MG63 (cell line): ENCODE data around the gene MYBBP1A. TPM values are rescaled to one million over a fixed set of nuclear protein-coding genes. Genes with fewer than 3 reads are reported as not detected.

ENCODE experiments used
- DNase-seq: peaks from one replicate; pipeline ENCODE4 v3.0.0-alpha.2; 2020
- H3K27me3 ChIP-seq: fragments of 250-450 bp; sonication (Bioruptor Pico); 2 replicates; pipeline ENCODE4 v1.5.1; 2020; ENCODE audit warnings: mild to moderate bottlenecking, moderate library complexity
- H3K36me3 ChIP-seq: fragments of 250-450 bp; sonication (Bioruptor Pico); 2 replicates; pipeline ENCODE4 v1.5.1; 2020; ENCODE audit warnings: mild to moderate bottlenecking, moderate library complexity
- H3K4me3 ChIP-seq: fragments of 250-450 bp; sonication (Bioruptor Pico); 2 replicates; pipeline ENCODE4 v1.5.1; 2020; ENCODE audit warnings: mild to moderate bottlenecking, moderate library complexity
- H3K9me3 ChIP-seq: fragments of 250-450 bp; sonication (Bioruptor Pico); 2 replicates; pipeline ENCODE4 v1.5.1; 2020; ENCODE audit warnings: mild to moderate bottlenecking, moderate library complexity
- total RNA-seq: library from RNA; depleted of rRNA; stranded (reverse); fragments of >200 nt; shearing (Covaris generic); gene quantifications from 2 replicates; pipeline ENCODE4 v1.2.3, GENCODE V29; 2014; ENCODE audit warnings: low replicate concordance

Gene MYBBP1A
- total RNA-seq, 1 experiment from 2014 or later, result 63.2 TPM

DNA sequence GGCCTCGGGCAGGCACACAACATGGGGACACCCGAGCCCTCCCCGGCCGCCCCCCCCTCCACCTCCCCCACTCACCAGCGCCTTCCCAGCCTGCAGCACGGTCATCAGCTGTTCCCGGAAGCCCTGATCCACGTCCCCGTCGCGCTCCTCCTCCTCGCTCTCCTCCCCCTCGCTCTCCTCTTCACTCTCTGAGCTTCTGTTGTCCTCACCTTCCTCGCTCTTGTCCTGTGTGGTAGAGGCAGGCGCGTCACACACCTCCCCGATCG, 10.3 kb downstream of the MYBBP1A start:
- Histone ChIP-seq H3K4me3 (no peak overlapping the region), H3K27me3 (no peaks in the 10 kb centered on the region), H3K36me3 (peaks cover 14% of the 10 kb centered on the region), H3K9me3 (no peaks in the 10 kb centered on the region)
- DNase-seq, result no peak

DNA sequence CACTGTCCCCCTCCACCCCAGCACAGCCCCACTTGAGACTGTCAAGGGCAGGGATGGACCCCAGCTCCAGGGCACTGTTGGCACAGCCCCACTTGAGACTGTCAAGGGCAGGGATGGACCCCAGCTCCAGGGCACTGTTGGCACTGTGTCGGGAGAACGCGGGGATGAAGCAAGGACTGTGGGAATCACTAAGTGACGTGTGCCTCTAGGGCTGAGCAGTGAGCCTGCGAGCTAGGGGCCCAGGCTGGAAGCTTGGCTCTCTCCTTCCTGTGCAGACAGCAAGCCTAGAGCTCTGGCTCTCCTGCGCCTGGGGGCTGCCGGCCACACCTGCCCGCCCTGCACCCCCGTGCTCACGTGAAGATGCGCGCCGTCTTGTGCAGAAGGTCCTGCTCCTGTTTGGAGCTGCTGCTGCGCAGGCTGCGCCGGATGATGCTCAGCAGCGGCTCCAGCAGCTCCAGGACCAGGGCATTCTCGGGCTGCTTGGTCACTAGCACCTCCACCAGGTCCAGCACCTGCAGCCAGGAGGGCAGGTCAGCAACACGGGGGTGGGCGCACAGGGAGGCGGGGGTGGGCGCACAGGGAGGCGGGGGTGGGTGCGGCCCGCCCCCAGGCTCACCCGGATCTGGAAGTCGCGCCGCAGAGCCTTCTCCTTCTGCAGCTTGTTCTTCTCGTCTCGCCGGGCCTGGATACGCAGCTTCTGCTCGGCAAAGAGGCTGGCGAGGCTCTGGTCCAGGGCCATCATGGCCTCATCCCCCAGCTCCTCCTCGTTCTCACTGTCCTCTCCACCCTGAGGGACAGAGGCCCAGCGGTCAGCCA, 10.8 kb downstream of the MYBBP1A start:
- Histone ChIP-seq H3K9me3 (no peaks in the 10 kb centered on the region), H3K4me3 (no peak overlapping the region), H3K36me3 (peaks cover 11% of the 10 kb centered on the region; the same call in 1 of the 2 replicates), H3K27me3 (no peaks in the 10 kb centered on the region)
- no peak for DNase-seq

DNA sequence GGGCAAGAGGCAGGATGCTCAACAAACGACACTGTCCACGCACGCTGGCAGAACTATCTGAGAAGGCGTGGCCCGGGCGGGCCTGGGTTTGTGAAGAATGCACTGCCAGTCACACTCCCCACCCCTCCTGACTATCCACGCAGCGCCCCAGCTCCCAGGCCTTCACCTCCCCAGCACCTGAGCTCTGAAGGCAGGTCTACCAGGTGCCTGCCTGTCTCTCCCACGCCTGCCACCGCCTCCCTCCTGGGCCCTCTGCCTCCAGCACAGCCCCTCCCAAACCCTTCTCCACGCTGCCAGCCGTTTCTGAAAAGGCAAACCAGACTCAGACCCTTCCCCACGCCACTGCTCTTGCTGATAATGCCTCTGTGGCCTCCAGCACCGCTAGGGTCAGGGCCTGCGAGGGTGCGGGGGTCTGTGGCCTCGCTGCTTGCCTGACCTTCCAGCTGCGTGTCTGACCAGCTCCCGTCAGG, 11.6 kb downstream of the MYBBP1A start:
- DNase-seq, result no peak

DNA sequence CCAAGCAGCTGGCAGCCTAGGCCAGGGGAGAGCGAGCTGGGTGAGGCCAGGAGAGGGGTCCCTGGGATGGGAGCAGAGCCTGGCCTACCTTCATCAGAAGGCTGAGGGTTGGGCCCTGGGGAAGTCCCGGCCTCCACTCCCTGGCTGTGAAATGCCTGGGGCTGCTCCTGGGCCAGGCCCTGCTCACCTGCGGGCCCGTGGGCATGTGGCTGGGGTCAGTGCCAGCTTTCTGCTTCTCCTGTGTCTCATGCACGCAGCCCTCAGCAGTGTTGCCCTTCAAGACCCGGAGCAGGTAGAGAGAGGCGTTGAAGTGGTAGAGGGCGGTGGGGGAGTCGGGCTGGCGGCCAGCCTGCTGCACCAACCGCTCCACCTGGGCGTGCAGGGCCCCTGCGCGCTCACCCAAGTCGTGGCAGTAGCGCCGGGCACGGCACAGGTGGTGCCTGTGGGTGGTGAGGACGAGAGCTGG, 12.4 kb downstream of the MYBBP1A start:
- peaks cover 4% of the 10 kb centered on the region; the same call in 1 of the 2 replicates for H3K36me3 ChIP-seq
- no peak for DNase-seq
- no peaks in the 10 kb centered on the region for H3K27me3 ChIP-seq

More for the DNA sequence above, 11.6 kb downstream of the MYBBP1A start:
- Histone ChIP-seq H3K36me3 (peaks cover 6% of the 10 kb centered on the region; the same call in 1 of the 2 replicates), H3K27me3 (no peaks in the 10 kb centered on the region), H3K9me3 (no peaks in the 10 kb centered on the region), H3K4me3 (no peak overlapping the region)

GRCh38 chr17:4542003-4542725, 13.0 kb downstream of the MYBBP1A start:
- Histone ChIP-seq H3K27me3 (no peaks in the 10 kb centered on the region), H3K9me3 (no peaks in the 10 kb centered on the region), H3K4me3 (no peak overlapping the region), H3K36me3 (peaks cover 4% of the 10 kb centered on the region; the same call in 1 of the 2 replicates)
- DNase-seq, result no peak

More for the DNA sequence above, 12.4 kb downstream of the MYBBP1A start:
- H3K9me3 ChIP-seq, result no peaks in the 10 kb centered on the region
- H3K4me3 ChIP-seq, result no peak overlapping the region

DNA sequence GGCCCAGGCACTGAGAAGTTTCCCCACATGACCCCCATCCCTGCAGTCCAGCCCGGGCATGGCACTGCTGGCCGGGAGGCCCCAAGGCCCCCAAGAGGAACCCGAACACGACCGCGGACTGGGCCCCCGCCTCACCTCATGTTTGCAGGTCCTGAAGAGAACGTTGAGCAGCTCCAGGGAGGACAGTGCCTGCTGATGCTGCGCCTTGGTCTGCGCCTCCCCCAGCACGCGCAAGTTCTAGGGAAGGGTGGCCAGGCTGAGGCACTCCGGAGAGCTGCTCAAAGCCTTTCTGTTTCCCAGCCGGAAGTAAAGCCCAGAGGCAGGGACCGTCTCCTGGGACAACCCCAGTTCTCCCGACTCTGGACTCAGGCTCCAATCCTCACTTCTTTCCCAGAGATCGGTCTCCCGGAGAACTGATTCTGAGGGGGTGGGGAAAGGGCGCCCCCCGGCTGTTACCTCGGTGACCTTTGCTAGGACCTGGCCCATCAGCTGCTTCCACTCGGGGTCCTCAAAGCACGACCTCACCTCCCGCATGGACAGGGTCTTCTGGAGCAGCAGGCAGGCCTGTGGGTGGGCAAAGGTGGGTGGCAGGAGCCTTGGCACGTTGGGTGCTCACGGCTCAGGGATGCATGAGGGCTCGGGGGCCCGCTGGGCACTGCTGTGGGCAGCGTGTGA, 13.7 kb downstream of the MYBBP1A start:
- no peak for DNase-seq
- H3K36me3 ChIP-seq, result peaks cover 4% of the 10 kb centered on the region; the same call in 1 of the 2 replicates
- H3K4me3 ChIP-seq, result no peak overlapping the region
- no peaks in the 10 kb centered on the region for H3K9me3 ChIP-seq
- H3K27me3 ChIP-seq, result no peaks in the 10 kb centered on the region

GRCh38 chr17:4540687-4541327, 14.4 kb downstream of the MYBBP1A start:
- Histone ChIP-seq H3K9me3 (no peaks in the 10 kb centered on the region), H3K27me3 (no peaks in the 10 kb centered on the region), H3K36me3 (peaks cover 4% of the 10 kb centered on the region; the same call in 1 of the 2 replicates), H3K4me3 (no peak overlapping the region)
- no peak for DNase-seq

DNA sequence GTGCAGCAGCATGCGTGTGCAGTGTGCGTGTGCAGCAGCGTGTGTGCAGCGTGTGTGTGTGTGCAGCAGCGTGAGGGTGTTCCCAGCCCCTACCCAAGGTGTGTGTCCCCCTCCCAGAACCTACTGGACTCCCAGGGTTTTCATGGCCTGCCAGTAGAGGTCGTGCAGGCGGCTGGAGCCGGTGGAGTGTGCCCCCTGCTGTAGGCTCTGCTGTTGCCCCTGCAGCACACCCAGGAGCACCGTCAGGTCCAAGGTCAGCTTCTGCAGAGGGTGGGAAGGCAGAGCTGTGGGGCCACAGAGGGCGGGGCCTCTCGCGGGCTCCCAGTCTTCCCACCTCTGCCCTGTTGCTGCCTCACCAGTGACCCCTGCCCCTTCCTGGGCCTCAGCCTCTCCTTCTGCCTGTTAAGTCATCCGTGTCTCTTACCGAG, 14.9 kb downstream of the MYBBP1A start:
- H3K9me3 ChIP-seq, result no peaks in the 10 kb centered on the region
- H3K4me3 ChIP-seq, result no peak overlapping the region
- DNase-seq, result no peak
- no peaks in the 10 kb centered on the region for H3K27me3 ChIP-seq
- peaks cover 4% of the 10 kb centered on the region; the same call in 1 of the 2 replicates for H3K36me3 ChIP-seq

GRCh38 chr17:4539576-4540223, 15.5 kb downstream of the MYBBP1A start:
- Histone ChIP-seq H3K4me3 (no peak overlapping the region), H3K36me3 (peaks cover 4% of the 10 kb centered on the region; the same call in 1 of the 2 replicates), H3K27me3 (no peaks in the 10 kb centered on the region), H3K9me3 (no peaks in the 10 kb centered on the region)
- no peak for DNase-seq

DNA sequence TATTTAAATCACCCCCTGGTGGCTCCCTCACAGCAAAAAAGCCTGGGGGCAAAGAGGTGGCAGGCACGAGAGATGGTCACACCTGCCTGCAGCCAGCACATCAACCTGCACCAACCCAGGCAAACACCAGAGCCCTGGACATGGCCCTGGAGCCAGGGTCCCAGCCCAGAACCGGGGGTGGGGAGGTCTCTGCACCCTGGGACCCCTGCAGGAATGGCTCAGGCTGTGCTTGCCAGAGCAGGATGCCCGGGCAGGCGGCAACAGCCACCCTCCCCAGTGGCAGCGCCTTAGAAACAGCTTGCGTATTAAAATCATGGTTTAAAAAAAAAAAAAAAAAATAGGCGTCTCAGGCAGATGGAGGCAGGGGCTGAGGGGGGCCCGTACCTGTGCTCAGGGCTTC, 16.2 kb downstream of the MYBBP1A start:
- Histone ChIP-seq H3K36me3 (peaks cover 4% of the 10 kb centered on the region; the same call in 1 of the 2 replicates), H3K9me3 (no peaks in the 10 kb centered on the region), H3K27me3 (no peaks in the 10 kb centered on the region), H3K4me3 (no peak overlapping the region)
- DNase-seq, result no peak

DNA sequence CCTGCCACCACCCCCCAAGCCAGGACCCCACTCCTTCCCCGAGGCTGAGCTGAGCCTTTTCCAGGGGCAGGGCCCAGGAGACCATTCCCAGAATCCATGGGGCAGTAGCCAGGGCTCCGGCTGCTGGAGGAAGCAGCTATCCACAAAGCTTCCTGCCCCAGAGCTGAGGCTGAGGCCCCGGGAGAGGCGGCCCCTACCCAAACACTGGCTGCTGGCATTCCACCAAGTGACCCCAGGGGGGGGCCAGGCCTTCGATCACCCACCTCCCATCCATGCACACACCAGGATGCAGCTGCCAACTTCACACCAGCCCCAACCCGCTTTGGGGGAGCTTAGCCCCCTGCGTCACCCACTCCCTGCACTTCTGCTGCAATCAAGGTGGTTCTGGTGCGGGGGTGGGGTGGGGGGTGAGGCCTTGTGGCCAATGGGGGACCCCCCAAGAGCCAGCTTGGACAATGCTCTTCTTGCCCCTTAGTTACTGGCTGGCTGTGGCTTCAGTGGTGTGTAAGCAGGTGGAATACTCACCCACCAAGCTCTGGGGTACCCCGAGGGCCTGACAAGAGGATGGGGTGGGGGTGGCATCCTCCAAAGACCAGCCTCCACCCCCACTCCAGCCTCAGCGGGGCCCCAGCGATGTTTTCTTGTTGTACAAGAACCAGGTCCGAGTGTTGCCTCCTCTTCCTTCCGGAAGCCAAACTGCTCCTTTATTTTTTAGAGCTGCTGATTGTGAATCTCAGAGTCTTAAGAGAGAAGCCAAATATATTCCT, 16.8 kb downstream of the MYBBP1A start:
- DNase-seq, result no peak
- H3K4me3 ChIP-seq, result no peak overlapping the region
- no peaks in the 10 kb centered on the region for H3K9me3 ChIP-seq
- peaks cover 4% of the 10 kb centered on the region; the same call in 1 of the 2 replicates for H3K36me3 ChIP-seq
- H3K27me3 ChIP-seq, result no peaks in the 10 kb centered on the region

DNA sequence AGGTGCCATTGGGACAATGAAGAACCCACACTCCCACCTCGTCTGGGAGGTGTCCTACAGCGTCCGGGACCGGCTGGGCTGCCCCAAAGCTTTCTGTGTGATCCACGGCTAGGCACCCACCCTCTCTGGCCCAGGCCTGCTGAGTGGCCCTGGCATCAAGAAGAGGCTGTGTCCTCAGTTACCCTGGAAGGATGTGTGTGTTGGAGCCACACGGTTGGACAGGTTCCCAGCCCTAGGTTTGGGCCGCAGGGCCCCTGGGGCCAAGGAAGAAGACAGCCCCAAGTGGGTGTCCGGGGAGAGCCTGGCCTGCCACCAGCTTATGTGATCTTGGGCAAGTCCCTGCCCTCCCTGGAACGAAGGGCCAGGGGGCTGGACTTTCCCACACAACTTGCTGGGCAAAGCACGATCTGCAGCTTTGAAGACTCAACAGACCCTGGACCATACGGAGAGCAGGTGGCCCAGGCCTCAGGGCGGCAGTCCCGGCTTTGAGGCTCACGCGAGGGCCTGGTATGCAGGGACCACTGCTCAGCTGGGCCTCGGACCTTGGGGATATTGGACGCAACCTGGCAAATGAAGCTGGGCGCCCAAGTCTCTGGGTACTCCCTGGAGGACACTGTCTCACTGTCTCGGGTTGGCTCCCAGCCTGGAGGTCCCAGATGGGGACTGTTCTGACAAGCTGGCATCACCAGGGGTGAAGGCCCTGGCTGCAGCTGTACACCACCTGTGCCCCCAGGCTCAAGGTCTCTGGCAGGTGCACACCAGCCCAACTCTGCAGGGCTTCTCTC, 17.5 kb downstream of the MYBBP1A start:
- DNase-seq, result no peak

DNA sequence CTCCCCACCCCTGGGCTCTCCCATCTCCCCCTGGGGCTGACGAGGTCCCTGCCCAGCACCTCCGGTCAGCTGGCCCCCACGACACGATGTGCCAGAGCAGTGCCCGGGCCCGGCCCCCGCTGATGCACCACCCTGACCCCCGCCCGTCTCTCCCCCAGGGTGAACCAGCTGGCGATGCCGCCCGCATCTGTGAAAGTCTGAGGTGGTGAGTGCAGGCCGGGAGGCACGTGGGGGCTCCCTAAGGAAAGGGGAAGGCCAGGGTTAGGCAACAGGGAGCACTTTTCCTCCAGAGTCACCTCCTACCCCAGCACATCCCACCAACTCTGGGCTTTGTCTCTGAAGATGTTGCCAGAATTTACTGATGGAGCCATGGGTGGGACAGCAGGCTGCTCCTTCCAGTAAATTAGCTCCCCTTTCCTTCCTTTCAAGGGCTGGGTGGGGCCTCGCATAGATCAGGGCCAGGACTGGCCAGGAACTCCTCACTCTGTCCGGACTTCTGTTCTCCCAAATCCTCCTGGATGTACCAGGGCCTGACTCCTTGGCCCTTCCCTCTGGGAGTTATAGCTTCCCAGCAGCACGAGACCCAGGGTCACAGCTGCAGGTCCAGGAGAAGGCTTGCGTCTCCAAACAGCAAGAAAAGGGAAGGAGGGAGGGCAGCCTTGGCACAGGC, 18.3 kb downstream of the MYBBP1A start:
- no peak for DNase-seq
- H3K9me3 ChIP-seq, result no peaks in the 10 kb centered on the region
- H3K4me3 ChIP-seq, result no peak overlapping the region
- no peaks in the 10 kb centered on the region for H3K27me3 ChIP-seq
- no peaks in the 10 kb centered on the region; the same call in 1 of the 2 replicates for H3K36me3 ChIP-seq

More for the DNA sequence above, 17.5 kb downstream of the MYBBP1A start:
- no peaks in the 10 kb centered on the region for H3K9me3 ChIP-seq
- no peaks in the 10 kb centered on the region for H3K27me3 ChIP-seq
- H3K36me3 ChIP-seq, result no peaks in the 10 kb centered on the region; the same call in 1 of the 2 replicates
- no peak overlapping the region for H3K4me3 ChIP-seq

DNA sequence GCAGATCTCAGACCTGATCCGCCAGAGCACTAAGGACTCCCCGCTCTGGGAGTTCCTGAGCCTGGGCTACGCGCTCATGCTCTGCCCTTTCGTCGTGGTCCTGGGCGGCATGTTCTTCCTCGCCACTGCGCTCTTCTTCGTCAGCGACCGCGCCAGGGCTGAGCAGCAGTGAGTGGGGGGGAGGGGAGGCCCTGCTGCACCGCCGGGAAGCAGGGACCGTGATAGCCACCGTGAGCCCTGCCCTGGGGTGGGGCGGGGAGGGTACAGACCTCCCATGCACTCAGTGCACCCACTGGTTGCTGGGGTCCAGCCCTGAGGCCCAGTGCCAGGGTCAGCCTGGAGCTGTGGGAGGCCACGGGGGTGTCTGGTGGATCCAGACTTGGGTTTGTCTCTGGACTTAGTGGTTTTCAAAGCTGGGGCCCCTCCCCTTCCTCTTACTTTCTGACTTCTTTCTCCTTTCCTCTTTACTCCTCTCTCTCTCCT, 18.9 kb downstream of the MYBBP1A start:
- H3K9me3 ChIP-seq, result no peaks in the 10 kb centered on the region
- no peaks in the 10 kb centered on the region; the same call in 1 of the 2 replicates for H3K36me3 ChIP-seq
- H3K4me3 ChIP-seq, result no peak overlapping the region
- DNase-seq, result no peak
- no peaks in the 10 kb centered on the region for H3K27me3 ChIP-seq
